Measurements from ENCODE around the gene BLM.

Gene BLM

DNA sequence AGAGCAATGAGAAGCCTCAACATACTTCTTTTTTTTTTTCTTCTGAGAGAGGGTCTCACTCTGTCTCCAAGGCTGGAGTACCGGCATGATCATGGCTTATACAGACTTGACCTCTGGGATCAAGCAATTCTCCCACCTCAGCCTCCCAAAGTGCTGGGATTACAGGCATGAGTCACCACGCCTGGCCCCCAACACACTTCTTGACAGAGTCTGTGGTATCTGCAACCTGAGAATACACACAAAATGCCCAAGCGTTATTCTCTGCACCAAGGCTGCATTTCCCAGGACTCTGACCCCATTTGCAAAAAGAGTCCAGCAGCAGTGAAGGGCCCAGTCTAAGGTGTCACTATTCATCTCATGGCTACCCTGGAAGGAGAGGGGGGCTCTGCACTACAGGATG is 42.7 kb upstream of the BLM start:
- H2AFZ ChIP-seq (ENCODE audit: low read length) = no peak overlapping the region
- no peaks in the 10 kb centered on the region for H3K9me3 ChIP-seq (ENCODE audit: insufficient read depth, low read depth, low read length)
- no peaks in the 10 kb centered on the region for H4K20me1 ChIP-seq (ENCODE audit: insufficient read depth, low read length, poor library complexity, severe bottlenecking)
- H3K79me2 ChIP-seq (ENCODE audit: insufficient read depth, low read length) = no peaks in the 10 kb centered on the region
- no peaks in the 10 kb centered on the region for H3K27me3 ChIP-seq (ENCODE audit: insufficient read depth, low read length, poor library complexity, severe bottlenecking)
- H3K4me2 ChIP-seq (ENCODE audit: low read depth, low read length, poor library complexity, severe bottlenecking) = no peak overlapping the region
- no peaks in the 10 kb centered on the region for H3F3A ChIP-seq (ENCODE audit: low read depth)
- no peaks in the 10 kb centered on the region for H3K9me2 ChIP-seq (replicated peaks; ENCODE audit: low read depth, low read length)
- H3K4me3 ChIP-seq (ENCODE audit: low read length, poor library complexity, severe bottlenecking) = no peak overlapping the region
- TF ChIP-seq EZH2phosphoT487 (IDR thresholded peaks at IDR 0.05; ENCODE audit: borderline replicate concordance) = no peak
- TF ChIP-seq, protein P1, sequence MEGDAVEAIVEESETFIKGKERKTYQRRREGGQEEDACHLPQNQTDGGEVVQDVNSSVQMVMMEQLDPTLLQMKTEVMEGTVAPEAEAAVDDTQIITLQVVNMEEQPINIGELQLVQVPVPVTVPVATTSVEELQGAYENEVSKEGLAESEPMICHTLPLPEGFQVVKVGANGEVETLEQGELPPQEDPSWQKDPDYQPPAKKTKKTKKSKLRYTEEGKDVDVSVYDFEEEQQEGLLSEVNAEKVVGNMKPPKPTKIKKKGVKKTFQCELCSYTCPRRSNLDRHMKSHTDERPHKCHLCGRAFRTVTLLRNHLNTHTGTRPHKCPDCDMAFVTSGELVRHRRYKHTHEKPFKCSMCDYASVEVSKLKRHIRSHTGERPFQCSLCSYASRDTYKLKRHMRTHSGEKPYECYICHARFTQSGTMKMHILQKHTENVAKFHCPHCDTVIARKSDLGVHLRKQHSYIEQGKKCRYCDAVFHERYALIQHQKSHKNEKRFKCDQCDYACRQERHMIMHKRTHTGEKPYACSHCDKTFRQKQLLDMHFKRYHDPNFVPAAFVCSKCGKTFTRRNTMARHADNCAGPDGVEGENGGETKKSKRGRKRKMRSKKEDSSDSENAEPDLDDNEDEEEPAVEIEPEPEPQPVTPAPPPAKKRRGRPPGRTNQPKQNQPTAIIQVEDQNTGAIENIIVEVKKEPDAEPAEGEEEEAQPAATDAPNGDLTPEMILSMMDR (conservative IDR thresholded peaks at IDR 0.05; ENCODE audit: low read length) = no peak
- peaks cover 5% of the 10 kb centered on the region for H3K4me1 ChIP-seq (ENCODE audit: insufficient read depth, low read length, poor library complexity, severe bottlenecking)
- no peak overlapping the region for H3K9ac ChIP-seq (ENCODE audit: low read depth, low read length, poor library complexity, severe bottlenecking)
- no peaks in the 10 kb centered on the region for H3K36me3 ChIP-seq (ENCODE audit: insufficient read depth, low read length)

DNA sequence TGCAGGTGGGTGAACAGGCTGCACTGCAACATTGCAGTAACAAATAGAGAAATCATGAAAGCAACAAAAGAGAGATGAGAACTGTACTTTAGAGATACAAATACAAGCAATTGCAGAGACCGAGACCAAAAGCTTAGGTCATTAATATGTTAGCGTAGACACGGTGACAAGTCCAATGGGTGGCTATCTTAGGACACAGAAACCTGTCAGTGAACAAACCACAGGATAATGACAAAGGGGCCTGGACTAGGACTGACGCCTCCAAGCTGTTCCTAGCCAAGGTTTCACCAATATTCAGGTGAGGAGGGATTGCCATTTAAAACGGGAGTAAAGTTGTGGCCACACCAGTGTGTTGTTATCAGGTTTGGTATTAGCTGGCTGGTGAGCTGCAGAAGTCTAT is 41.7 kb upstream of the BLM start:
- no peak overlapping the region for H3K9ac ChIP-seq (ENCODE audit: low read depth, low read length, poor library complexity, severe bottlenecking)
- H2AFZ ChIP-seq (ENCODE audit: low read length) = no peak overlapping the region
- peaks cover 5% of the 10 kb centered on the region for H3K4me1 ChIP-seq (ENCODE audit: insufficient read depth, low read length, poor library complexity, severe bottlenecking)
- no peaks in the 10 kb centered on the region for H4K20me1 ChIP-seq (ENCODE audit: insufficient read depth, low read length, poor library complexity, severe bottlenecking)
- H3K4me2 ChIP-seq (ENCODE audit: low read depth, low read length, poor library complexity, severe bottlenecking) = no peak overlapping the region
- H3F3A ChIP-seq (ENCODE audit: low read depth) = no peaks in the 10 kb centered on the region
- no peak for TF ChIP-seq EZH2phosphoT487 (IDR thresholded peaks at IDR 0.05; ENCODE audit: borderline replicate concordance)
- TF ChIP-seq, protein P1 (conservative IDR thresholded peaks at IDR 0.05; ENCODE audit: low read length) = no peak
- no peaks in the 10 kb centered on the region for H3K27me3 ChIP-seq (ENCODE audit: insufficient read depth, low read length, poor library complexity, severe bottlenecking)
- H3K36me3 ChIP-seq (ENCODE audit: insufficient read depth, low read length) = no peaks in the 10 kb centered on the region
- no peaks in the 10 kb centered on the region for H3K9me2 ChIP-seq (replicated peaks; ENCODE audit: low read depth, low read length)
- H3K79me2 ChIP-seq (ENCODE audit: insufficient read depth, low read length) = no peaks in the 10 kb centered on the region
- no peaks in the 10 kb centered on the region for H3K9me3 ChIP-seq (ENCODE audit: insufficient read depth, low read depth, low read length)
- H3K4me3 ChIP-seq (ENCODE audit: low read length, poor library complexity, severe bottlenecking) = no peak overlapping the region

DNA sequence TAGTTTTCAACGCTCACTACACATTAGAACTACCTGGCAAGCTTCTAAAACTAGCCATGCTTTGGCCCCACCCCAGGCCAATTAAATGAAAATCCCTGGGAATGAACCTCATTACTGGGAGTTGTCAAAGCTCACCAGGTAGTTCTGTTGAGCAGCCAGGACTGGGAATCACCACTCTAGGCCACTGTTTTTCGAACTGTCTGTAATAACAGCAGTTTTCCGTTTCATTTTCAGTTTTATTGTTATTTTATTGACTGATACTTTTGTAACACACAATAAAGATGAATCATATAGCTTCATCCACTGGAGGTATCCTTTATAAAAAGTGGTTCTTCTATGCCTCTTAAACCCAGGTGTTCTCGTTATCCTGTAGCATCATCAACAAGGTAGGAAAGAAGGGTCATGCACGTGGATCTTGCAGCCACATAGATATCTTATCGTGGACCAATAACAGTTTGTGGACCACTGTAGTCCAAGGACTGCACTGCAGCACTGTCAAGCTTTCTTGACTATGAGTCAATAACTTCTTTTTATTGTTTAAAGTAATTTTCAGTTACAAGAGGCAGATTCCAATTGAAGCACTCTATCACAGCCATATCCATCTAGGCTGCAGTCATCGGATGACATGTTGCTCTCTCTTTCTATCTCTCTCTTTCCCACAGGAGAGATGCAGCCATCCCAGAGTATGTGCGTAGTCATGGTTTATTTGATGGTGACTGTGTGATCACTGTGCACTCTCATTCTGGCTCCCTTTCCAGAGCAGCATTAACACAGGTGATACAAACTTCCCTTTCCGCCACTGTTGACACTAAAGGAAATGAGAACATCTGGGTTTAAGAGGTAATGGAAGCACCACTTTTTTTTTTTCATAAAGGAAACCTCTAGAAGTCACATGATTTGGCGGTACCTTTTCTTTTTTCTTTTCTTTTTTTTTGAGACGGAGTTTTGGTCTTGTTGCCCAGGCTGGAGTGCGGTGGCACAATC is 39.0 kb upstream of the BLM start:
- H3K27me3 ChIP-seq (ENCODE audit: insufficient read depth, low read length, poor library complexity, severe bottlenecking) = no peaks in the 10 kb centered on the region
- H3K4me3 ChIP-seq (ENCODE audit: low read length, poor library complexity, severe bottlenecking) = no peak overlapping the region
- H3K9me2 ChIP-seq (replicated peaks; ENCODE audit: low read depth, low read length) = no peaks in the 10 kb centered on the region
- H3F3A ChIP-seq (ENCODE audit: low read depth) = no peaks in the 10 kb centered on the region
- H2AFZ ChIP-seq (ENCODE audit: low read length) = no peak overlapping the region
- H4K20me1 ChIP-seq (ENCODE audit: insufficient read depth, low read length, poor library complexity, severe bottlenecking) = no peaks in the 10 kb centered on the region
- H3K36me3 ChIP-seq (ENCODE audit: insufficient read depth, low read length) = no peaks in the 10 kb centered on the region
- H3K9ac ChIP-seq (ENCODE audit: low read depth, low read length, poor library complexity, severe bottlenecking) = no peak overlapping the region
- H3K4me1 ChIP-seq (ENCODE audit: insufficient read depth, low read length, poor library complexity, severe bottlenecking) = peaks cover 5% of the 10 kb centered on the region
- H3K4me2 ChIP-seq (ENCODE audit: low read depth, low read length, poor library complexity, severe bottlenecking) = no peak overlapping the region
- TF ChIP-seq EZH2phosphoT487 (IDR thresholded peaks at IDR 0.05; ENCODE audit: borderline replicate concordance) = no peak
- TF ChIP-seq, protein P1 (conservative IDR thresholded peaks at IDR 0.05; ENCODE audit: low read length) = no peak
- H3K9me3 ChIP-seq (ENCODE audit: insufficient read depth, low read depth, low read length) = no peaks in the 10 kb centered on the region
- no peaks in the 10 kb centered on the region for H3K79me2 ChIP-seq (ENCODE audit: insufficient read depth, low read length)
